GM18867 (cell line): ENCODE measurements around the gene MLYCD.
A peak's percentile ranks its signal among the peaks of the same experiment; 100 is the strongest.

Experiments
- ATAC-seq: cut with Tn5 transposase; IDR thresholded peaks from one replicate; pipeline ENCODE4 v1.9.1; 2021; ENCODE audit warnings: mild to moderate bottlenecking, moderate library complexity; ENCODE audit not compliant: unreplicated experiment

Gene MLYCD

DNA sequence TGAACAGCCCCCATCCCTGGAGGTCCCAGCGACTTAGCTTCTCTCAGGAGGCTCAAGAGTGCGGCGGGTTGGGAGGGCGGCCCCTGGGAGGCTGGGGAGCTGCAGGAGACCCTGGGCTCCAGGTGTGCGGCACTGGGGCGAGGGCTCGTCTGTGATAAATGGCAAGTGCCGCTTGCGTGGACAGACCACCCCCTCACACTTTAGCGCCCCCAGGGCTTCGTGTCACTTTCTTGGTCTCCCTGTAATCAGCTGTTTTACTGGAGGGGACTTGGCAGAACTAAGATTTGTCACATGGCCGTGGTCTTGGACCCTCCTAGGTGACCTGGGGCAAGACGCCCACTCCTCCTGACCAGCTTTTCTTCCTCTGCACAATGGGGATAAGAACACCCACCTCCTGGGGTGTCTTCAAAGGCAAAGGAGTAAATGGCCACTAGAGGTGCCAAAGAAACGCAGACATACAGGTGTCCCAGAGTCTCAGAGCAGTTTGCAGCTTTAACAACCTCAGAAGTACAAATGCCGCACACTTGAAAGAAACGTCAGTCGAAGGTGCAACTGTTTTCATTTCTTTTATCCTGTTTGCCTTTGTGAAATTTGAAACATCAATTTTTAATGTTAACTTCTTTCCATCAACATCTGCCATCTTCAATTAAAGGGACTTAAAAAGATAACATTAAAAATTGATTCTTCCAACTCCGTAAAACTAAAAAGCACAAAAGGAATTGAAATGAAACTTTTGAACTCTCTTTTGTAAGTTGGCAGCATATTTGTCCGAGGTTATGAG is 55.1 kb downstream of the MLYCD start:
- no peak for ATAC-seq

DNA sequence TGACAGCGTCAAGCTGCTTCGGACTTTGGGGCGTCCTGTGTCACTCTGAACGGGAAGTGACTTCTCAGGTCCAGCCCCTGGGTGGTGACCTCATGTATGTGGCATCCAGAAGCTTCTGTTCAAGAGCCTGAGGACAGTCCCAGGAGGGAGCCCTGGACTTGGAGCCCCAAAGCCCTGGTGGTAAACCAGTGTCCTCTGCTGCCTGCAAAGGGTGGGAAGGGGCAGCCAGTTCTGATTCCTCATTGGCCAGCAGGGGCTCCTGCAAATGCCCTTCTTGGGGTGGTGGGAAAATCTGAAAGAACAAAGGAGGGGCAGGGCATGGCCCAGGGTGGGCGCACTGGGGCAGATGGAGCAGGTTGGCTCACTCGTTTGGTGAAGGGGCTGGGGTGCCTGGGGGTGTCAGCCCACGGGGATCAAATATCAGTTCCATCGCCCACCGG is 55.7 kb downstream of the MLYCD start:
- no peak for ATAC-seq

DNA sequence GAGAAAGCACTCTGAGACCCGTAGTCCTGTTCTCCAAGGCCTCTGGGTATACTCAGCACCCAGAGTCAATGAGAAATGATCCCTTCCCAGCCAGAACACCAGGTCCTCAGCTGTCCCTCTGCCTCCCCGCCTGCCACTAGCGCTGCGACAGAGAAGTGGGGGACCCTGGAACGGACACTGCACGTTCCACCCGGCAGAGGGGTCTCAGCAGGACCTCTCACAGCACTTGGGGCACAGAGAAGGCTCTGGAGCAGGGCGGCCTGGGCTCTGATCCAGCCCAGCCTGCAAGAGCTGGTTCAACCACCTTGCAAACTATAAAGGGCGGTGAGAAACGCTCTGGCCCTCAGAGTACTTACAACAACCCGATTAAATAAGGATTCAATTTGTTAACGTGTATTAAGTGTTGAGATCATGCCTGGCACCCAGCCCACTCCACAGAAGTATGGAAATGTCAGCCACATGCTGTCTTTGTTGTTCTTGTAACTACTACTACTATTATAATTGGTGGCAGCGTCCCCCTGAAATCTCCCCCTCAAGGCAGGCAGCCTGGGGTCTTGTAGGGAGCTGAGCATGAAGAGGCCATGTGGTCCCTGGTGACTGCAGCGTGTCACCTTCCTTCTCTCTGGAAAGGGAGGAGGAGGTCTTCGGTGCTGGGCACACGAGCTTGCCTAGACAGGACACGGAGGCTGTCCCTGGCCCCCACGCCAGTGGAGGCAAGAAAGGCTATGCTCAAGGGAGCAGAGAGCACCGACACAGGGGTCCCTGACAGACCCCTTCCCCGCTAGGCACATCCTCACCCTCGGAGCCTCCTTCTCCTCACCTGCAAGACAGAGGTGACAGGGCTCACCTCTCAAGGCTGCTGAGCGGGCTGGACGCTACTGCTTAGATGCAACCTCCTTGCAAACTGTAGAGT is 56.6 kb downstream of the MLYCD start:
- no peak for ATAC-seq

DNA sequence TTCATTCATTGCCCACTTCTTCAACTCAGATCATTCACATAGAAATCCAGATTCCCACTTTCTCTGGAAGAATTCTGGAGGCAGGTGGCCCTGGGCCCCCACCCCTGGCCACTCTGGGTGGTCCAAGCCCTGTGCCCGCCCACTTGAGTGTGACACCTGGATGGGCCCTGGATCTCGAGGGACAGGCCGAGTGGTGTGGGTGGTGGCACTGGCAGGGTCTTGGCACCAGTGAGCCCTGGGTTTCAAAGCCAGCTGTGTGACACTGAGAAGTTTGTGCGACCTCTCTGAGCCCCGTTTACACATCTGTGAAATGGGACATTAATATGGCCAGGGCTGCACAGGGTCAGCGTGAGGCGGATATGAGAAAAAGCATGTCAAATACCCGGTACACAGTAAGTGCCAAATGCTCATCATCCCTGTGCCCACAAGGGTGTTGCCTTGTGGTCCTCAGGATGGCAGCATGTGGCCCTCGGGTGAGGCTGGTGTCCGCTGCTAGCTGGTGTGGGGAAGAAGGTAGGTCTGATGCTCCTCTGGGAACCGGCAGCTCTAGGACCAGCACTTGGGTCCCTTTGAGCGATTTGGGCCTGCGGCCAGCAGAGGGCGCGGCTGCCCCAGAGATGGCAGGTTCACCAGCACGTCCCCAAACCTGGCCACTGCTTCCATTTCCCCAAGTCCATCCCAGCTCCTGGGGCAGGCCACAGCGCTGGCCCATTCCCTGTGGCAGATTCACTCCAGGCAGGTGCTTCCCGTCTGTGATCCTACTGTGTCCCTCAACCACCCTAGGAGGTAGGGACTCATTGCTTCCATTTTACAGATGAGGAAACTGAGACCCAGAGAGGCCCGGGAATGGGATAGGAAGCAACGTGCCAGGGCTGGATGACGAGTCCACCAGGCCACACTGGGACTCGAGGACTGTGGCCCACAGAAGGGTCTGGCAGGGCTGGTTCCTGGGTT is 57.7 kb downstream of the MLYCD start:
- peak; percentile 53 for ATAC-seq

DNA sequence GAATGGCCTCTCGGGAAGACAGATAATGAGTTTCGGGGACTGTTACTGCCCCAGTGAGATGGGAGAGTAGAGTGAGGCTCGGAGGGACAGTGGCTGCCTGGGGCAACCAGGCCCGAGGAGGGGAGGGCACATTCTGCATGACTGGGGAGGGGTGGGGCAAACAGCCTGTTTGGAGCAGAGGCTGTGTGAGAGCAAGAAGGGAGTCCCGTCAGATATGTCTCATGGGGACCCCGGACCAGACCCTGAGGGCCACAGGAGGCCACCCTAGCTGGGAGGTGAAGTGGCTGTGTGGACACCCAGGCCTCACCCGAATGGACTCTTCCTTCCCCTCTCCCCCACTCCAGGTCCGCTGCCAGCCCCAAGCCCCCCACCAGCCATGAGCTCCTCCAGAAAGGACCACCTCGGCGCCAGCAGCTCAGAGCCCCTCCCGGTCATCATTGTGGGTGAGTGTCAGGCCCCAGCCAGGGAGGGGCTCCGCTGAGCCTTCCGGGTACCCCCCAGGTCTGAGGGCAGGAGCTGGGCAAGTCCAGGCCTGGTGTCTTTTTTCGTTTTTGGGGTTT is 58.5 kb downstream of the MLYCD start:
- ATAC-seq: no peak

DNA sequence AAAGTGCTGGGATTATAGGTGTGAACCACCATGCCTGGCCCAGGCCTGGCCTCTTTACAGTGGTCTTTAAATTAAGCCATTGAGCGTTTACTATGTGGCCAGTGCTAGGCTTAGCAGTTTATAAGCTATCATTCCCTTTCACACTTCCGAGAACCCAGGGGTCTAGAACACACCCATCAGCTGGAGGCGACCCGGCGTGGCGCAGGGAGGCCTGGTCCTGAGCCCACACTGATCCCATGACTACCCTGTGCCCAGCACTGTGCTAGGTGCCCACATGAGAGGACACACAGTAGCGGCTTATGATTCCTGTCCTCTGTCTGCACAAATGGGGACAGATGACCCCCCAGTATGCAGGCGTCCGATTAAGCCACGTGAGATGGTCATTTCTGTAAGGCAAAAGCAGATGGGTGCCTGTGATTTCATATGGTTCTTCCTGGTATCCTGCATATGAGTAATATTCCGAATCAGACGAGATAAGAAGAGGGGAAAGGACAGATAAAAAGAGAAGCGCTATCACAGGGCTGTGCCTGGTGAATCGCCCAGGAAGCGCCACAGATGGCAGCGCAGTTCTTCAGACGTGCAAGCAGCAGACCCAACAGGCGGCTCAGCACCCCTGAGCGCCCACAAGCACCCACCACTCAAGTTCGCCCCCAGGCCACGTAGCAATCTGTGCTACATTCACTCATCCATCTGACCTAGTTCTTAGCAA is 59.4 kb downstream of the MLYCD start:
- ATAC-seq: no peak

DNA sequence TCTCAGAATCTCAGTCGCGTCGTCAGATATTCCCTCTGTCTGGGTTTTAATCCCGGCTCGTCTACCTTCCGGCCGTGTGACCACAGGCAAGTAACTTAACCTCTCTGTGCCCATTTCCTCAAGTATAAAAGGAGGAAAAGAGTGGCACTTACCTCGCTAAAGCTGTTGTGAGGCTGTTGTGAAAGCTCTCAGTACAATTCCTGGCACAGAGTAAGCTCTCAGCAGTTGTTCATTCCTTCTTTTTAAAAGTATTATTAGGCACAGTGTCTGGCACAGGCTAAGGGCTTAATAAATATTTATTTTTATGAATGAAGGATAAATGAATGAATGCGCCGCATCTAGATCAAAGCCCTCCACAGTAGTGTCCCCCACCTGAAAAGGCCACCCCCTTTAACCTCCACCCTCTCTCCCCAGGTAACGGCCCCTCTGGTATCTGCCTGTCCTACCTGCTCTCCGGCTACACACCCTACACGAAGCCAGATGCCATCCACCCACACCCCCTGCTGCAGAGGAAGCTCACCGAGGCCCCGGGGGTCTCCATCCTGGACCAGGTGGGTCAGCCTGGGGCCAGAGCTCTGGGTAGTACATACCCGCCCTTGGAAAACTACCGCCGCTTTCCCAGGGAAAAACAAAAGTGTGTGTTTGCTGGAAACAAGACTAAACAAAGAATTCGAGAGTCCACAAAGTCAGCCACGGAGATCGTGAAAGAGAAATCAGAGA is 60.1 kb downstream of the MLYCD start:
- ATAC-seq: no peak

DNA sequence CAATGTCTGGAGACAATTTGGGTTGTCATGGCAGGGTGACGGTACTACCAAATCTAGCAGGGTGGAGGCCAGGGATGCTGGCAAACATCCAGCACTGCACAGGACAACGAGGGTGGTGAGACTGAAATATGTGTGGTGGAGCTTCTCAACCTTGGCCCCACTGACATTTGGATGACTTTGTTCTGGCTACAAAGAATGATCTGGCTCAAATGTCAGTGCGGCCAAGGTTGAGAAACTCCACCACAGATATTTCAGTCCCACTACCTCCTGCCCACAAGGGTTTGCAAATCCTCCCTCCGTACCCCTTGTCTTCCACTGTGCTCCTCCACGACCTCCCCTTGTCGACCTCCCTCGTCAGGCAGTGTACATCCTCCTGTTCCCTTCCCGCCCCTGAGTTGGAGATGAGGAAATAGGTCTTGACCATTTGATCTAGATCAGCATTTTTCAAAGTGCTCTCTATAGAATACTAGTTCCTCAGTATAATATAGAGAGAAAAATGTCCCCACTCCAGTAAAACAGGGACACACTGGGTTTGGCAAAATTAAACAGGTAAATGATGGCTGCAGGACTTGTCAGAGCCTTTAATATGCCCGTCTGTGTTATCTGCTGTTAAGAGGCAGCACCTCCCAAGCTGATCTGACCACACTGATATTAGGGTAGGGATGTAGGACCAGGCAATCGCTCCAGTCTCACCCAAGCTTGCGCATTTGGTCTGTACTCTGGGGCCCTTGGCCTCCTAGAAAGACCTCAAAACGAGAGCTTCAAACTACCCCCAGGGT is 60.9 kb downstream of the MLYCD start:
- ATAC-seq: no peak

DNA sequence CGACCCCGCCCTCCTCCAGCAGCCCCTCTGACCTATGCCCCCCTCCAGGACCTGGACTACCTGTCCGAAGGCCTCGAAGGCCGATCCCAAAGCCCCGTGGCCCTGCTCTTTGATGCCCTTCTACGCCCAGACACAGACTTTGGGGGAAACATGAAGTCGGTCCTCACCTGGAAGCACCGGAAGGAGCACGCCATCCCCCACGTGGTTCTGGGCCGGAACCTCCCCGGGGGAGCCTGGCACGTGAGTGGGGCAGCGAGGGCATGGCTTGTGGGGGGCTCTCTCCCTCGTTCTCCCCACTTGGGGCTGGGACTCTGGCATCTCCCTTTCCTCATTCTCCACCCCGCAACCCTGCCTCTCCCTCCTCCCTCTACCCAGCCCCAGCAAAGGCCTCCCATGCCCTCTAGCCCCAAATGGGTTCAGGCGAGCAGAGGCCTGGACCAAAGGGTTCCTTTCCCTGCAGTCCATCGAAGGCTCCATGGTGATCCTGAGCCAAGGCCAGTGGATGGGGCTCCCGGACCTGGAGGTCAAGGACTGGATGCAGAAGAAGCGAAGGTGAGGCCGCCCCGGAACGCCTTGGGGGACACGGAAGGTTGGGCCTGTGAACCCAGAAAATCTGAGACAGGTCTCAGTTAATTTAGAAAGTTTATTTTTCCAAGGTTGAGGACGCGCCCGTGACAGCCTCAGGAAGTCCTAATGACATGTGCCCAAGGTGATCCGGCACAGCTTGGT is 61.8 kb downstream of the MLYCD start:
- no peak for ATAC-seq

DNA sequence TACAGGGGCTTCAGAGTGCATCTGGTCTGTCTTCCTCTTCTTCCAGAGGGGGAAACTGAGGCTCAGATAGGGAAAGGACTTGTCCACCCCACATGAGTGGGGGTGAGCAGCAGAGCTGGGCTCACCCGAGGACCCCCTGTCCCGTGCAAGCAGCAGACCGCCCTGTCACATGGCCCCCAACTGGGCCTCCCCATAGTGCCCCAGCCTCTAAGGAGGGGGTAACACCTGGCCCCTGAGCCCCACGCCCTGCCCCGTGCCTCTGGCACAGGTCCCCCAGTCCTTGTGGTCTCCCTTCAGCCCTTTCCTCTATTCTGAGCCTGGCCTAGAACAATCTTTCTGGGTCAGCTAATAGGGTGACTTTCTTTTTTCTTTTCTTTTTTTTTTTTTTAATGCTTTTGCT is 62.7 kb downstream of the MLYCD start:
- no peak for ATAC-seq

DNA sequence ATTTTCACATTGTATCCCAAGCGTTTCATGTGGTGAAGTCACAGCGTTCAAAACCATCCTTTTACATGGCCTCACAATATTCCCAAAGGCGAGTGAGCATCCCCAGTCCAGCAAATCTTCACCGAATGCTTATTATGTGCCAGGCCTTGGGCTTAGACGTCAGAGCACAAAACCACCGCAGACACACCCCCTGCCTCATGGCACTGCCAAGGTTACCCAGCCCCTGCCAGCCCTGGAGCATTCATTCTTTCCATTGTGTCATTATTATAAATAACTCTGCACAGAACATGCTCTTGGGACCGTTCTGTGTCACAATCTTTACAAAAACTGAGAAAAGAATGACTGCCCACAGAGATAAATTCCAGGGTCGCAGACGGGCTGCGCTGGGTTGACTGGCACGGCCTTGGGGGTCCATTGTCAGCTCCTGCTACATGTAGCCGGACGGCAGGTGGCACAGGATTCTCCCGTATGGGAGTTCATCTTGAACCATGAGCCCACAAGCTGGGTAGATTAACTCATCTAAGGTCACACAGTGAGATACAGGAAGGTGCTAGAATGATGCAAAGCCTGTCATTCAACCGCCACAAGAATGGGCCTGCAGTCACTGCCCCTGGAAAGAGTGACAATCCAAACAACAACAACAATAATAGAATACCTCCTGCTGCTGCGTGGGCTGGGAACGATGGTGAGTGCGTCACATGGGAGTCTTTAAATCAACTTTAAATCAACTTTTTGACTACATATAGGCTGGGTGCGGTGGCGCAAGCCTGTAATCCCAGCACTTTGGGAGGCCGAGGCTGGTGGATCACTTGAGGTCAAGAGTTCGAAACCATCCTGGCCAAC is 64.6 kb downstream of the MLYCD start:
- ATAC-seq: no peak

DNA sequence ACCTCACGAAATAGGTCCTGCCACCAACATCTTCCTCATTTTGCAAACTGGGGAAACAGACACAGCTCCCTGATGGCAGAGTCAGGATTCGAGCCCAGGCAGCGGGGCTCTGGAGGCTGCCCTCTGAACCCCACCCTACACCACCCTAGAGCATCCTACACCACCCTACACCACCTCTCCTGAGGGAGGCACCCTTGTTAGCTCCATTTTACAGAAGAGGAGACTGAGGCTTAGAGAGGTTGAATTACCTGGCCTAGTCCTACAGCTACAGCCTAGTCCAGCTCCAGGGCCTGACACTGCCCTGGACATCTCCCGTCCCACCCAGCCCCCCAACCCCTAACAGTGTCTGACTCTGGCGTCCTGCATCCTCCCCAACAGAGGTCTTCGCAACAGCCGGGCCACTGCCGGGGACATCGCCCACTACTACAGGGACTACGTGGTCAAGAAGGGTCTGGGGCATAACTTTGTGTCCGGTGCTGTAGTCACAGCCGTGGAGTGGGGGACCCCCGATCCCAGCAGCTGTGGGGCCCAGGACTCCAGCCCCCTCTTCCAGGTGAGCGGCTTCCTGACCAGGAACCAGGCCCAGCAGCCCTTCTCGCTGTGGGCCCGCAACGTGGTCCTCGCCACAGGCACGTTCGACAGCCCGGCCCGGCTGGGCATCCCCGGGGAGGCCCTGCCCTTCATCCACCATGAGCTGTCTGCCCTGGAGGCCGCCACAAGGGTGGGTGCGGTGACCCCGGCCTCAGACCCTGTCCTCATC is 65.9 kb downstream of the MLYCD start:
- no peak for ATAC-seq

DNA sequence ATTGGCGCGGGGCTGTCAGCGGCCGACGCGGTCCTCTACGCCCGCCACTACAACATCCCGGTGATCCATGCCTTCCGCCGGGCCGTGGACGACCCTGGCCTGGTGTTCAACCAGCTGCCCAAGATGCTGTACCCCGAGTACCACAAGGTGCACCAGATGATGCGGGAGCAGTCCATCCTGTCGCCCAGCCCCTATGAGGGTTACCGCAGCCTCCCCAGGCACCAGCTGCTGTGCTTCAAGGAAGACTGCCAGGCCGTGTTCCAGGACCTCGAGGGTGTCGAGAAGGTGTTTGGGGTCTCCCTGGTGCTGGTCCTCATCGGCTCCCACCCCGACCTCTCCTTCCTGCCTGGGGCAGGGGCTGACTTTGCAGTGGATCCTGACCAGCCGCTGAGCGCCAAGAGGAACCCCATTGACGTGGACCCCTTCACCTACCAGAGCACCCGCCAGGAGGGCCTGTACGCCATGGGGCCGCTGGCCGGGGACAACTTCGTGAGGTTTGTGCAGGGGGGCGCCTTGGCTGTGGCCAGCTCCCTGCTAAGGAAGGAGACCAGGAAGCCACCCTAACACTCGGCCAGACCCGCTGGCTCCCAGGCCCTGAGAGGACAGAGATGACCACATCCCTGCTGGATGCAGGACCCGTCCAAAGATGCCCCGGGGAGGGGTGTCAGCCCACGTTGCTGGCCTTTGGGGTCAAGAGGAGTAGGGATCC is 66.7 kb downstream of the MLYCD start:
- no peak for ATAC-seq

DNA sequence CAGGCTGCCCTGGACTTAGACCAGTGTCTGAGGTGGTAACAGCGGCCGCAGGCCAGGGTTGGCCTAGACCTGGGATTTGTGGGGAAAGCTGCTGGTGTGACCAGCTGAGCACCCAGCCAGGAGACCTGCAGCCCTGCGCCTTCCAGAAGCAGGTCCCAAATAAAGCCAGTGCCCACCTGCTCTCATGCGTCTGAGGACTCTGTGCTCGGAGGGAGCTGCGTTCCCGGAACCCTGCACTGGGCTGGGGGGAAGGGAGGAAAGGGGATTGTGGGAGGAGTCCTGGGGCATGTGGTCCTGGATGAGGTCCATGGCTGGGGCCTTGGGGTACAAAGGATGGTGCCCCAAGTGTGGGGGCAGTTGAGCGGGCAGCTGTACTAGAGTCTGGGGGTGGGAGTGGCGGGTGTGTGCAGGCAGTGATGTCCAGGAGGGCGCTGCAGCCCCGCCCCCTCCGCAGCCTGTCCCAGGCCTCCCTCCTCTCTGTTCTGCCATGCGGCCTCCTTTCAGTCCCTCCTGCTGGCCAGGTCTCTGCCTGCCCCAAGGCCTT is 67.3 kb downstream of the MLYCD start:
- no peak for ATAC-seq

DNA sequence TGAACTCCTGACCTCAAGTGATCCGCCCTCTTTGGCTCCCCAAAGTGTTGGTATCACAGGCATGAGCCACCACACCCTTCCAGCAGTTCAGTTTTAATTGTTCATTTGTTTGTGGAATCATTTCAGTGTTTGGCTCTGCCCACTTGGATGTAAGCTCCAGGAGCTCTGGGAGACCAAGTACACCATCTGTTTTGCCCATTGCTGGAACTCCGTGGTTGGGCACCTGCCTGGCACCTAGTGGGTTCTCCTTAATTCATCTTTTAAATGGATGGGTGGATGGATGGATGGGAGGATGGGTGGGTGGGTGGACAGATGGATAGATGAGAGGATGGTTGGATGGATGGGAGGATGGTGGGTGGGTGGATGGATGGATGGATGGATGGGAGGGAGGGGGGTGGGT is 68.2 kb downstream of the MLYCD start:
- no peak for ATAC-seq
